ENCODE results near the gene TRAF2. TPM values are rescaled to one million over a fixed set of nuclear protein-coding genes. Genes with fewer than 3 reads are reported as not detected.

Gene TRAF2
- polyA plus RNA-seq, 2 of the 4 experiments (the other 2 are of a cell fraction) = 23.8 to 39.5 TPM

GRCh38 chr9:136901516-136902258, 15.4 kb downstream of the TRAF2 start:
- H3K4me3 ChIP-seq = peak overlapping the region; percentile 21
- H3K4me1 ChIP-seq = peaks cover 73% of the 10 kb centered on the region
- FAIRE-seq (no peak), DNase-seq (ENCODE audit: low read depth in 1 of 2, low spot score in 1 of 2) (peak; percentile 92 to 97), ATAC-seq (peak; percentile 69 to 78)
- no peaks in the 10 kb centered on the region for H3K9me3 ChIP-seq
- 3% methylated on average over 17 of the region's 20 CpGs for WGBS (ENCODE audit: missing lambda C conversion rate)
- ChIA-PET POLR2A (interaction anchor here (0.6 to 4.2 kb wide), 11 partner anchors 9 to 94 kb away, joined by 3 to 108 read pairs (median 7); partner anchors contain the start of genes CLIC3, EDF1, FBXW5 and PAXX), CTCF (interaction anchor here (0.6 to 10.7 kb wide), 13 partner anchors 12 to 134 kb away, joined by 3 to 139 read pairs (median 4); partner anchors contain the start of genes C8G and TRAF2)
- peak overlapping the region; percentile 81 for H3K4me2 ChIP-seq
- H3K27ac ChIP-seq = peak overlapping the region; percentile 96
- no peak for TF ChIP-seq NR3C1 (IDR thresholded peaks at IDR 0.05)
- TF ChIP-seq PBX3 (IDR thresholded peaks at IDR 0.05) = no peak
- TF ChIP-seq, protein P1, sequence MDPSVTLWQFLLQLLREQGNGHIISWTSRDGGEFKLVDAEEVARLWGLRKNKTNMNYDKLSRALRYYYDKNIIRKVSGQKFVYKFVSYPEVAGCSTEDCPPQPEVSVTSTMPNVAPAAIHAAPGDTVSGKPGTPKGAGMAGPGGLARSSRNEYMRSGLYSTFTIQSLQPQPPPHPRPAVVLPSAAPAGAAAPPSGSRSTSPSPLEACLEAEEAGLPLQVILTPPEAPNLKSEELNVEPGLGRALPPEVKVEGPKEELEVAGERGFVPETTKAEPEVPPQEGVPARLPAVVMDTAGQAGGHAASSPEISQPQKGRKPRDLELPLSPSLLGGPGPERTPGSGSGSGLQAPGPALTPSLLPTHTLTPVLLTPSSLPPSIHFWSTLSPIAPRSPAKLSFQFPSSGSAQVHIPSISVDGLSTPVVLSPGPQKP (IDR thresholded peaks at IDR 0.05; ENCODE audit: low read depth, low read length) = no peak
- no peak for TF ChIP-seq FOSL2 (IDR thresholded peaks at IDR 0.05)
- TF ChIP-seq FOSL2 (CRISPR knock-in tag; IDR thresholded peaks at IDR 0.05) = peak; percentile 38; the same call in 1 of the 2 replicates
- TF ChIP-seq ATOH8 (CRISPR knock-in tag; IDR thresholded peaks at IDR 0.05; ENCODE audit: low read depth) = peak; percentile 57
- peak; percentile 18; the same call in 1 of the 2 replicates for TF ChIP-seq HOXB13 (CRISPR knock-in tag; IDR thresholded peaks at IDR 0.05; ENCODE audit: low read depth)
- 0 out of 2 replicates have a peak, but pooled peaks have one; percentile 29 for TF ChIP-seq HOXB5 (CRISPR knock-in tag; IDR thresholded peaks at IDR 0.05)
- TF ChIP-seq RARB (CRISPR knock-in tag; IDR thresholded peaks at IDR 0.05) = 0 out of 2 replicates have a peak, but pooled peaks have one; percentile 8
- no peak for TF ChIP-seq SREBF2 (IDR thresholded peaks at IDR 0.05)
- TF ChIP-seq ZFP36 (IDR thresholded peaks at IDR 0.05; ENCODE audit: borderline replicate concordance, partially characterized antibody) = no peak
- peak; percentile 8; the same call in 1 of the 2 replicates for TF ChIP-seq TP53 (CRISPR knock-in tag; IDR thresholded peaks at IDR 0.05)
- TF ChIP-seq, protein P2, sequence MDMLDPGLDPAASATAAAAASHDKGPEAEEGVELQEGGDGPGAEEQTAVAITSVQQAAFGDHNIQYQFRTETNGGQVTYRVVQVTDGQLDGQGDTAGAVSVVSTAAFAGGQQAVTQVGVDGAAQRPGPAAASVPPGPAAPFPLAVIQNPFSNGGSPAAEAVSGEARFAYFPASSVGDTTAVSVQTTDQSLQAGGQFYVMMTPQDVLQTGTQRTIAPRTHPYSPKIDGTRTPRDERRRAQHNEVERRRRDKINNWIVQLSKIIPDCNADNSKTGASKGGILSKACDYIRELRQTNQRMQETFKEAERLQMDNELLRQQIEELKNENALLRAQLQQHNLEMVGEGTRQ (IDR thresholded peaks at IDR 0.05) = no peak
- TF ChIP-seq ZC3H11A (IDR thresholded peaks at IDR 0.05) = no peak
- TF ChIP-seq SMC3 (IDR thresholded peaks at IDR 0.05) = no peak
- no peak for TF ChIP-seq FOXS1 (CRISPR knock-in tag; IDR thresholded peaks at IDR 0.05)
- TF ChIP-seq JUN (IDR thresholded peaks at IDR 0.05) = peak; percentile 22 to 68; a peak in 3 of 5 replicates
- TF ChIP-seq E2F6 (IDR thresholded peaks at IDR 0.05; ENCODE audit: borderline replicate concordance, low read depth) = no peak
- 0 out of 2 replicates have a peak, but pooled peaks have one; percentile 16 for TF ChIP-seq FOSB (CRISPR knock-in tag; IDR thresholded peaks at IDR 0.05)
- TF ChIP-seq POLR2AphosphoS2 (conservative IDR thresholded peaks at IDR 0.05; ENCODE audit: low read length) = no peak
- no peak for TF ChIP-seq NPAS2 (CRISPR knock-in tag; IDR thresholded peaks at IDR 0.05; ENCODE audit: borderline replicate concordance)
- TF ChIP-seq MAX (IDR thresholded peaks at IDR 0.05) = no peak; the same call in 1 of the 2 replicates
- TF ChIP-seq RCOR1 (IDR thresholded peaks at IDR 0.05; ENCODE audit: low read depth, low read length) = no peak
- TF ChIP-seq, protein P3, sequence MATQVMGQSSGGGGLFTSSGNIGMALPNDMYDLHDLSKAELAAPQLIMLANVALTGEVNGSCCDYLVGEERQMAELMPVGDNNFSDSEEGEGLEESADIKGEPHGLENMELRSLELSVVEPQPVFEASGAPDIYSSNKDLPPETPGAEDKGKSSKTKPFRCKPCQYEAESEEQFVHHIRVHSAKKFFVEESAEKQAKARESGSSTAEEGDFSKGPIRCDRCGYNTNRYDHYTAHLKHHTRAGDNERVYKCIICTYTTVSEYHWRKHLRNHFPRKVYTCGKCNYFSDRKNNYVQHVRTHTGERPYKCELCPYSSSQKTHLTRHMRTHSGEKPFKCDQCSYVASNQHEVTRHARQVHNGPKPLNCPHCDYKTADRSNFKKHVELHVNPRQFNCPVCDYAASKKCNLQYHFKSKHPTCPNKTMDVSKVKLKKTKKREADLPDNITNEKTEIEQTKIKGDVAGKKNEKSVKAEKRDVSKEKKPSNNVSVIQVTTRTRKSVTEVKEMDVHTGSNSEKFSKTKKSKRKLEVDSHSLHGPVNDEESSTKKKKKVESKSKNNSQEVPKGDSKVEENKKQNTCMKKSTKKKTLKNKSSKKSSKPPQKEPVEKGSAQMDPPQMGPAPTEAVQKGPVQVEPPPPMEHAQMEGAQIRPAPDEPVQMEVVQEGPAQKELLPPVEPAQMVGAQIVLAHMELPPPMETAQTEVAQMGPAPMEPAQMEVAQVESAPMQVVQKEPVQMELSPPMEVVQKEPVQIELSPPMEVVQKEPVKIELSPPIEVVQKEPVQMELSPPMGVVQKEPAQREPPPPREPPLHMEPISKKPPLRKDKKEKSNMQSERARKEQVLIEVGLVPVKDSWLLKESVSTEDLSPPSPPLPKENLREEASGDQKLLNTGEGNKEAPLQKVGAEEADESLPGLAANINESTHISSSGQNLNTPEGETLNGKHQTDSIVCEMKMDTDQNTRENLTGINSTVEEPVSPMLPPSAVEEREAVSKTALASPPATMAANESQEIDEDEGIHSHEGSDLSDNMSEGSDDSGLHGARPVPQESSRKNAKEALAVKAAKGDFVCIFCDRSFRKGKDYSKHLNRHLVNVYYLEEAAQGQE (IDR thresholded peaks at IDR 0.05) = no peak
- no peak for TF ChIP-seq HOXA7 (CRISPR knock-in tag; IDR thresholded peaks at IDR 0.05)
- TF ChIP-seq MYC (IDR thresholded peaks at IDR 0.05; ENCODE audit: borderline replicate concordance, low read length) = peak; percentile 43; the same call in 1 of the 2 replicates
- TF ChIP-seq PHF8 (IDR thresholded peaks at IDR 0.05; ENCODE audit: borderline replicate concordance, low read depth) = no peak
- TF ChIP-seq POLR2A (IDR thresholded peaks at IDR 0.05; ENCODE audit: low read length) = peak; percentile 38
- TF ChIP-seq GATA3 (IDR thresholded peaks at IDR 0.05; ENCODE audit: borderline replicate concordance) = no peak; the same call in 1 of the 2 replicates
- no peak for TF ChIP-seq CHD2 (IDR thresholded peaks at IDR 0.05; ENCODE audit: low read length, partially characterized antibody)
- no peak for TF ChIP-seq CHD4 (IDR thresholded peaks at IDR 0.05; ENCODE audit: borderline replicate concordance)
- peak; percentile 71; the same call in 1 of the 2 replicates for TF ChIP-seq TFCP2L1 (CRISPR knock-in tag; IDR thresholded peaks at IDR 0.05)
